MM.1S (cell line): Measurements from ENCODE around the gene ARL6.

ENCODE experiments used
- CTCF ChIP-seq: fragments of 300-600 bp; sonication (generic); IDR thresholded peaks from 2 replicates; pipeline ENCODE4 v1.5.1; 2016; ENCODE audit warnings: antibody characterized with exemption, low read length, mixed read lengths
- EZH2 ChIP-seq: fragments of 300-600 bp; sonication (generic); optimal IDR thresholded peaks from 2 replicates; pipeline ENCODE3; 2017; ENCODE audit warnings: low read depth, mild to moderate bottlenecking, antibody characterized with exemption, low read length, mixed read lengths
- EZH2phosphoT487 ChIP-seq: fragments of 300-600 bp; sonication (generic); IDR thresholded peaks from 2 replicates; pipeline ENCODE4 v1.6.1; 2018; ENCODE audit warnings: antibody characterized with exemption, low read length

- TF ChIP-seq CTCF (no peak), EZH2phosphoT487 (no peak), EZH2 (no peak)
These were observed 76.7 kb downstream of the ARL6 start for GRCh38 chr3:97841304-97841703.
